Endothelial cell of umbilical vein (primary cell): ENCODE results near the gene EIF2D. TPM values are rescaled to one million over a fixed set of nuclear protein-coding genes. Genes with fewer than 3 reads are reported as not detected.

Experiments used
- BruUV-seq: library from RNA; stranded (reverse); fragments of 400-500 nt; replicated peaks from 2 replicates; lab custom pipeline; 2021; lab: Mats Ljungman, UMichigan
- CTCF ChIA-PET: fragments of 300-600, 350-600 bp; sonication (Branson Sonifier 250); formaldehyde crosslinking; loops from one replicate; lab custom pipeline; 2021; ENCODE audit warnings: antibody characterized with exemption, inconsistent platforms; lab: Charles Lee
- POLR2A ChIA-PET: fragments of 300-600, 350-600 bp; sonication (Branson Sonifier 250); formaldehyde crosslinking; loops from one replicate; lab custom pipeline; 2021; ENCODE audit warnings: antibody characterized with exemption, inconsistent platforms; lab: Charles Lee
- DNase-seq: peaks from one replicate; pipeline ENCODE4 v3.0.0-alpha.2; 2011; ENCODE audit warnings: low read depth, low spot score
- FAIRE-seq: peaks from 2 replicates; lab custom pipeline; 2011; peaks lifted over from hg19 to GRCh38; lab: Jason Lieb, UNC
- H2AFZ ChIP-seq: 2 replicates; pipeline ENCODE4 v1.6.0; 2012; ENCODE audit warnings: low read depth, low read length, control low read depth, inconsistent platforms
- H3K27ac ChIP-seq: 2 replicates; pipeline ENCODE4 v1.5.1; 2011; ENCODE audit warnings: low read depth, mild to moderate bottlenecking, control low read depth, low read length, moderate library complexity; ENCODE audit not compliant: insufficient read depth
- H3K27me3 ChIP-seq, 2 experiments: 2 replicates each; pipeline versions ENCODE4 v1.6.0 to v1.6.1; 2011; ENCODE audit warnings: low read length in 2 of 2, mixed read lengths in 1 of 2; ENCODE audit not compliant: control insufficient read depth in 2 of 2, insufficient read depth in 2 of 2
- H3K36me3 ChIP-seq, 2 experiments: 2 replicates in 1 of 2; 3 replicates in 1 of 2; pipeline ENCODE4 v1.5.1; 2011; ENCODE audit warnings: low read length in 2 of 2, mild to moderate bottlenecking in 1 of 2, moderate library complexity in 1 of 2; ENCODE audit not compliant: control insufficient read depth in 2 of 2, insufficient read depth in 2 of 2; ENCODE audit errors: extremely low read depth in 1 of 2
- H3K4me1 ChIP-seq: 3 replicates; pipeline ENCODE4 v1.5.1; 2011; ENCODE audit warnings: mild to moderate bottlenecking, low read length; ENCODE audit not compliant: control insufficient read depth, insufficient read depth; ENCODE audit errors: extremely low read depth
- H3K4me2 ChIP-seq: 2 replicates; pipeline ENCODE4 v1.6.1; 2011; ENCODE audit warnings: low read length, control low read depth, mixed read lengths; ENCODE audit not compliant: insufficient read depth
- H3K4me3 ChIP-seq, 3 experiments: fragments of 200-600 bp in 1 of 3; sonication (generic), shearing (Covaris generic) in 1 of 3; replicated peaks in 1 of 3; 2 replicates each; pipeline ENCODE4 v1.5.1; 2011 to 2016; ENCODE audit warnings: control low read depth in 3 of 3, low read length in 3 of 3, mild to moderate bottlenecking in 2 of 3, inconsistent platforms in 1 of 3, low read depth in 1 of 3, moderate library complexity in 1 of 3; ENCODE audit not compliant: insufficient read depth in 1 of 3
- H3K79me2 ChIP-seq: 2 replicates; pipeline ENCODE4 v1.6.0; 2012; ENCODE audit warnings: low read length, inconsistent platforms; ENCODE audit not compliant: control insufficient read depth, insufficient read depth
- H3K9ac ChIP-seq: replicated peaks from 2 replicates; pipeline ENCODE3; 2011; ENCODE audit warnings: low read length, control low read depth; ENCODE audit not compliant: insufficient read depth; ENCODE audit errors: extremely low read depth
- H3K9me1 ChIP-seq: replicated peaks from 3 replicates; pipeline ENCODE4 v1.6.0; 2011; ENCODE audit warnings: mild to moderate bottlenecking, low read length; ENCODE audit not compliant: control insufficient read depth, insufficient read depth; ENCODE audit errors: extremely low read depth
- H3K9me3 ChIP-seq: replicated peaks from 2 replicates; pipeline ENCODE4 v1.5.1; 2012; ENCODE audit warnings: low read length, inconsistent platforms; ENCODE audit not compliant: control insufficient read depth, insufficient read depth
- H4K20me1 ChIP-seq: replicated peaks from 2 replicates; pipeline ENCODE3; 2011; ENCODE audit warnings: mild to moderate bottlenecking, low read length; ENCODE audit not compliant: control insufficient read depth, insufficient read depth; ENCODE audit errors: extremely low read depth
- EZH2 ChIP-seq: IDR thresholded peaks from 2 replicates; pipeline ENCODE4 v1.6.1; 2012; ENCODE audit warnings: borderline replicate concordance, low read depth, mild to moderate bottlenecking, moderate library complexity, low read length, inconsistent platforms; ENCODE audit not compliant: severe bottlenecking
- FOS ChIP-seq: IDR thresholded peaks from 2 replicates; pipeline ENCODE4 v1.6.1; 2011; ENCODE audit warnings: mild to moderate bottlenecking, low read length, moderate library complexity, borderline replicate concordance; ENCODE audit not compliant: insufficient read depth
- GATA2 ChIP-seq: IDR thresholded peaks from 2 replicates; pipeline ENCODE4 v1.7.0; 2011; ENCODE audit warnings: low read depth, mild to moderate bottlenecking, moderate library complexity, mixed read lengths, low read length; ENCODE audit not compliant: insufficient read length, insufficient read depth
- JUN ChIP-seq: IDR thresholded peaks from 2 replicates; pipeline ENCODE4 v1.6.1; 2011; ENCODE audit warnings: borderline replicate concordance, low read depth; ENCODE audit not compliant: insufficient read length, insufficient read depth
- MAX ChIP-seq: IDR thresholded peaks from 2 replicates; pipeline ENCODE4 v1.6.1; 2011; ENCODE audit not compliant: insufficient read depth, insufficient read length
- MYC ChIP-seq: IDR thresholded peaks from one replicate; pipeline ENCODE4 v1.6.1; 2011; ENCODE audit warnings: mild to moderate bottlenecking, low read depth, low read length
- POLR2A ChIP-seq: IDR thresholded peaks from 2 replicates; pipeline ENCODE4 v1.6.1; 2012; ENCODE audit warnings: low read depth, mild to moderate bottlenecking, control low read depth, low read length
- POLR2AphosphoS5 ChIP-seq: IDR thresholded peaks from 2 replicates; pipeline ENCODE4 v1.6.1; 2012; ENCODE audit warnings: low read depth, mild to moderate bottlenecking, control low read depth, low read length, moderate library complexity; ENCODE audit not compliant: insufficient read depth
- dilution Hi-C: fragments of 300-500 bp; cut with MboI; formaldehyde crosslinking; loops from one replicate; pipeline ENCODE4 v1.15.0; 2019; ENCODE audit warnings: low sequenced_read_pairs; ENCODE audit not compliant: extremely low pct_ligation_motif_present
- intact Hi-C: fragments of 100-400 bp; cut with micrococcal nuclease; formaldehyde crosslinking; loops from one replicate; pipeline ENCODE4 v1.10.0; 2022
- polyA plus RNA-seq, 4 experiments: library from polyadenylated mRNA; depleted of rRNA in 3 of 4; stranded (reverse) in 3 of 4; unstranded in 1 of 4; fragments of >200 nt; gene quantifications; 2 replicates each; pipeline versions ENCODE4 v1.2.1 to v1.2.3, GENCODE V29; 2011 to 2012; ENCODE audit warnings: missing spikeins in 1 of 4
- total RNA-seq: library from RNA; stranded (reverse); gene quantifications from 2 replicates; pipeline ENCODE4 v1.2.3, GENCODE V29; 2021
- TF ChIP-seq, protein P1 (sequence below), 2 donors: IDR thresholded peaks; 1 replicate in 1 of 2; 2 replicates in 1 of 2; pipeline ENCODE4 v1.5.1; 2011; ENCODE audit warnings: low read length in 2 of 2, mild to moderate bottlenecking in 2 of 2, moderate library complexity in 2 of 2, control low read depth in 1 of 2, inconsistent platforms in 1 of 2, low read depth in 1 of 2; ENCODE audit not compliant: insufficient read depth in 1 of 2; ENCODE audit errors: extremely low read depth in 1 of 2

EIF2D gene
- total and polyA plus RNA-seq, 2 donors (not counting 3 experiments of a cell fraction or from before 2014, with no cell fraction given), result 48.0 to 54.1 TPM

DNA sequence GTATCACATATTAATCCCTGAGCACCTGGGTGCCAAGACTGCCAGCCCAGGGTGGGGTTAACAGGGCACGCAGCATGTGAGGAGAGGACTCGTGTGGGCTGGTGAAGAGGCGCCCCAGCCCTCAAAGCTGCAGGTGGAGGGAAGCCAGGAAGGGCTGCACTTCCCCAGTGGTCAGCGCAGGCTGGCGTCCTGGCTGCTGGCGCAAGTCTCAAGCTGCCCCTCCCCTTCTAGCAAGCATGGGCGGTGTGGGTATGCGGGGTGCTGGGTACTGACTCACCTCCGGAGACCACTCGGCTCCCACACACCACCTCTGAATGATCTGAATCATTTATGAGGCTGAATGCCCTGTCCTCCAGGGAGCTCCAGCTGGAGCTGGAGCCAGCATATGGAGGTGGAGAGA, 44.0 kb downstream of the EIF2D start:
- BruUV-seq, result no TSS peak
- intact Hi-C loops (no loop called here), dilution Hi-C loops (no loop called here)
- Histone ChIP-seq H3K4me1 (peaks cover 5% of the 10 kb centered on the region), H3K9me3 (no peaks in the 10 kb centered on the region), H3K36me3 (no peaks in the 10 kb centered on the region), H3K4me2 (no peak overlapping the region), H2AFZ (no peak overlapping the region), H3K4me3 (no peak overlapping the region), H3K9ac (no peak overlapping the region), H3K9me1 (no peaks in the 10 kb centered on the region), H3K79me2 (no peaks in the 10 kb centered on the region), H3K27ac (no peak overlapping the region), H3K27me3 (peaks cover 7 to 12% of the 10 kb centered on the region in 2 experiments), H4K20me1 (no peaks in the 10 kb centered on the region)
- ChIA-PET CTCF (interaction anchor here (1.0 to 4.6 kb wide), 3 partner anchors 15 to 99 kb away, joined by 3 to 24 read pairs (median 14); no protein-coding TSS in a partner anchor), POLR2A (no interaction called here)
- no peak for DNase-seq
- no peak for FAIRE-seq
- TF ChIP-seq, protein P1, sequence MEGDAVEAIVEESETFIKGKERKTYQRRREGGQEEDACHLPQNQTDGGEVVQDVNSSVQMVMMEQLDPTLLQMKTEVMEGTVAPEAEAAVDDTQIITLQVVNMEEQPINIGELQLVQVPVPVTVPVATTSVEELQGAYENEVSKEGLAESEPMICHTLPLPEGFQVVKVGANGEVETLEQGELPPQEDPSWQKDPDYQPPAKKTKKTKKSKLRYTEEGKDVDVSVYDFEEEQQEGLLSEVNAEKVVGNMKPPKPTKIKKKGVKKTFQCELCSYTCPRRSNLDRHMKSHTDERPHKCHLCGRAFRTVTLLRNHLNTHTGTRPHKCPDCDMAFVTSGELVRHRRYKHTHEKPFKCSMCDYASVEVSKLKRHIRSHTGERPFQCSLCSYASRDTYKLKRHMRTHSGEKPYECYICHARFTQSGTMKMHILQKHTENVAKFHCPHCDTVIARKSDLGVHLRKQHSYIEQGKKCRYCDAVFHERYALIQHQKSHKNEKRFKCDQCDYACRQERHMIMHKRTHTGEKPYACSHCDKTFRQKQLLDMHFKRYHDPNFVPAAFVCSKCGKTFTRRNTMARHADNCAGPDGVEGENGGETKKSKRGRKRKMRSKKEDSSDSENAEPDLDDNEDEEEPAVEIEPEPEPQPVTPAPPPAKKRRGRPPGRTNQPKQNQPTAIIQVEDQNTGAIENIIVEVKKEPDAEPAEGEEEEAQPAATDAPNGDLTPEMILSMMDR (IDR thresholded peaks at IDR 0.05; ENCODE audit: extremely low read depth in 1 of 2, insufficient read depth in 1 of 2, low read depth in 1 of 2, low read length in 2 of 2), result no peak
- TF ChIP-seq FOS, result no peak
- TF ChIP-seq GATA2, result no peak
- TF ChIP-seq MAX, result no peak

GRCh38 chr1:206566999-206567398, 45.3 kb downstream of the EIF2D start:
- no peaks in the 10 kb centered on the region for H3K9me1 ChIP-seq
- H3K4me3 ChIP-seq, result no peak overlapping the region
- ChIA-PET POLR2A (no interaction called here), CTCF (interaction anchor here (1.7 to 4.6 kb wide), 2 partner anchors 17 to 22 kb away, joined by 11 to 24 read pairs; no protein-coding TSS in a partner anchor)
- no peak overlapping the region for H3K27ac ChIP-seq
- dilution Hi-C loops (no loop called here), intact Hi-C loops (no loop called here)
- BruUV-seq, result no TSS peak
- H3K27me3 ChIP-seq, result peaks cover 7 to 12% of the 10 kb centered on the region in 2 experiments
- FAIRE-seq (no peak), DNase-seq (no peak)
- H3K9me3 ChIP-seq, result no peaks in the 10 kb centered on the region
- no peaks in the 10 kb centered on the region for H3K36me3 ChIP-seq
- H2AFZ ChIP-seq, result no peak overlapping the region
- H3K79me2 ChIP-seq, result no peaks in the 10 kb centered on the region
- H3K4me2 ChIP-seq, result no peak overlapping the region
- peaks cover 5% of the 10 kb centered on the region for H3K4me1 ChIP-seq
- TF ChIP-seq FOS (no peak), EZH2 (no peak), GATA2 (no peak), POLR2AphosphoS5 (no peak), MYC (no peak), MAX (no peak), JUN (no peak), POLR2A (no peak)
- TF ChIP-seq, protein P1 (IDR thresholded peaks at IDR 0.05; ENCODE audit: extremely low read depth in 1 of 2, insufficient read depth in 1 of 2, low read depth in 1 of 2, low read length in 2 of 2), result no peak
- no peak overlapping the region for H3K9ac ChIP-seq
- H4K20me1 ChIP-seq, result no peaks in the 10 kb centered on the region
